CD4-positive, alpha-beta T cell (primary cell): ENCODE results near the gene RASAL2. TPM values are rescaled to one million over a fixed set of nuclear protein-coding genes. Genes with fewer than 3 reads are reported as not detected.

Source experiments
- ATAC-seq: fragments of 200-7000 bp; cut with Tn5 transposase; one replicate; pipeline ENCODE4 v1.10.0; 2022; ENCODE audit warnings: mild to moderate bottlenecking; ENCODE audit not compliant: poor library complexity
- CTCF ChIA-PET: fragments of 350-600 bp; sonication (Branson Sonifier 250); formaldehyde crosslinking; loops from one replicate; lab custom pipeline; 2021; ENCODE audit warnings: antibody characterized with exemption, inconsistent platforms; lab: Charles Lee
- POLR2A ChIA-PET: fragments of 350-600 bp; sonication (Branson Sonifier 250); formaldehyde crosslinking; loops from one replicate; lab custom pipeline; 2021; ENCODE audit warnings: antibody characterized with exemption, inconsistent platforms; lab: Charles Lee
- DNase-seq, 14 experiments: peaks; one replicate each; pipeline ENCODE4 v3.0.0-alpha.2; 2013 to 2020; ENCODE audit warnings: mixed read lengths in 2 of 14
- H3K27ac ChIP-seq, 2 donors: one replicate each; pipeline versions ENCODE4 v1.5.1 to v1.7.0; 2013; ENCODE audit warnings: low read length in 2 of 2, low read depth in 1 of 2, mild to moderate bottlenecking in 1 of 2
- H3K27me3 ChIP-seq, 2 experiments: 1 replicate in 1 of 2; 2 replicates in 1 of 2; pipeline versions ENCODE4 v1.6.1 to v1.7.0; 2013; ENCODE audit warnings: low read length in 2 of 2, control low read depth in 1 of 2, mild to moderate bottlenecking in 1 of 2, moderate library complexity in 1 of 2; ENCODE audit not compliant: insufficient read depth in 2 of 2, control insufficient read depth in 1 of 2
- H3K36me3 ChIP-seq: one replicate; pipeline ENCODE4 v1.6.1; 2013; ENCODE audit warnings: low read length, control low read depth; ENCODE audit not compliant: insufficient read depth
- H3K4me1 ChIP-seq: one replicate; pipeline ENCODE4 v1.6.1; 2013; ENCODE audit warnings: low read length, control low read depth; ENCODE audit not compliant: insufficient read depth
- H3K4me3 ChIP-seq: one replicate; pipeline ENCODE4 v1.5.1; 2013; ENCODE audit warnings: mild to moderate bottlenecking, low read length, moderate library complexity
- H3K9me3 ChIP-seq, 2 experiments: 1 replicate in 1 of 2; 2 replicates in 1 of 2; pipeline versions ENCODE4 v1.6.1 to v1.7.0; 2013; ENCODE audit warnings: low read length in 2 of 2, mild to moderate bottlenecking in 2 of 2, control low read depth in 1 of 2, moderate library complexity in 1 of 2; ENCODE audit not compliant: control insufficient read depth in 1 of 2, insufficient read depth in 1 of 2
- H3K27ac Mint-ChIP-seq: one replicate; pipeline ENCODE4 v1.8.0; 2020; ENCODE audit warnings: mixed read lengths
- H3K27me3 Mint-ChIP-seq: one replicate; pipeline ENCODE4 v1.8.0; 2021; ENCODE audit warnings: mixed read lengths
- H3K36me3 Mint-ChIP-seq: one replicate; pipeline ENCODE4 v1.8.0; 2021; ENCODE audit warnings: low read depth, mixed read lengths
- H3K4me1 Mint-ChIP-seq: one replicate; pipeline ENCODE4 v1.8.0; 2021; ENCODE audit warnings: low read depth, mixed read lengths
- H3K4me3 Mint-ChIP-seq: one replicate; pipeline ENCODE4 v1.8.0; 2020; ENCODE audit warnings: mild to moderate bottlenecking, mixed read lengths
- H3K9me3 Mint-ChIP-seq: one replicate; pipeline ENCODE4 v1.8.0; 2020; ENCODE audit warnings: mixed read lengths
- CTCF ChIP-seq: fragments of 200-600 bp; IDR thresholded peaks from one replicate; pipeline ENCODE4 v1.8.0; 2022; ENCODE audit warnings: antibody characterized with exemption, mild to moderate bottlenecking
- intact Hi-C, 2 experiments: fragments of 100-400 bp; cut with DNase I in 1 of 2; cut with micrococcal nuclease in 1 of 2; formaldehyde crosslinking; loops; one replicate each; pipeline versions ENCODE4 v1.15.1 to v1.9.0; 2023 to 2025; cut with DNase I, micrococcal nuclease
- total RNA-seq, 174 experiments: library from RNA in 2 of 174; stranded (reverse) in 2 of 174; gene quantifications; one replicate each; pipeline ENCODE4 v1.2.3 and lab custom pipeline; 2021 to 2026

Gene RASAL2
- total RNA-seq, 2 experiments from 2014 or later: 0.03 TPM; not detected in 1

GRCh38 chr1:178477373-178477772, 383.5 kb downstream of the RASAL2 start:
- DNase-seq (no peak), ATAC-seq (no peak)
- Mint-ChIP-seq H3K9me3 (no peaks in the 10 kb centered on the region), H3K36me3 (no peaks in the 10 kb centered on the region), H3K4me3 (no peak overlapping the region), H3K4me1 (no peaks in the 10 kb centered on the region), H3K27me3 (peaks cover 50% of the 10 kb centered on the region), H3K27ac (no peak overlapping the region)
- no peaks in the 10 kb centered on the region for H3K9me3 ChIP-seq
- no peaks in the 10 kb centered on the region for H3K4me1 ChIP-seq
- H3K4me3 ChIP-seq: no peak overlapping the region
- ChIA-PET POLR2A (no interaction called here), CTCF (no interaction called here)
- no peaks in the 10 kb centered on the region for H3K36me3 ChIP-seq
- intact Hi-C loops: no loop called here
- no peak for TF ChIP-seq CTCF
- peaks cover 3% of the 10 kb centered on the region in 2 experiments for H3K27me3 ChIP-seq
- H3K27ac ChIP-seq: no peak overlapping the region

GRCh38 chr1:178477841-178478240, 383.9 kb downstream of the RASAL2 start:
- Histone ChIP-seq H3K4me1 (no peaks in the 10 kb centered on the region), H3K36me3 (no peaks in the 10 kb centered on the region), H3K9me3 (no peaks in the 10 kb centered on the region), H3K4me3 (no peak overlapping the region), H3K27ac (no peak overlapping the region), H3K27me3 (peaks cover 3% of the 10 kb centered on the region in 2 experiments)
- Mint-ChIP-seq H3K4me3 (no peak overlapping the region), H3K9me3 (no peaks in the 10 kb centered on the region), H3K27ac (no peak overlapping the region), H3K4me1 (no peaks in the 10 kb centered on the region), H3K27me3 (peaks cover 45% of the 10 kb centered on the region), H3K36me3 (no peaks in the 10 kb centered on the region)
- no peak for TF ChIP-seq CTCF
- POLR2A ChIA-PET: no interaction called here
- CTCF ChIA-PET: no interaction called here
- ATAC-seq (no peak), DNase-seq (no peak)
- intact Hi-C loops: no loop called here

- H3K36me3 ChIP-seq: no peaks in the 10 kb centered on the region
- ChIA-PET CTCF (no interaction called here), POLR2A (no interaction called here)
- no peak overlapping the region for H3K4me3 ChIP-seq
- ATAC-seq (no peak), DNase-seq (no peak)
- Mint-ChIP-seq H3K27me3 (peaks cover 26% of the 10 kb centered on the region), H3K4me3 (no peak overlapping the region), H3K9me3 (no peaks in the 10 kb centered on the region), H3K27ac (no peak overlapping the region), H3K4me1 (no peaks in the 10 kb centered on the region), H3K36me3 (no peaks in the 10 kb centered on the region)
- TF ChIP-seq CTCF: no peak
- peaks cover 0 to 5% of the 10 kb centered on the region in 2 experiments for H3K9me3 ChIP-seq
- H3K4me1 ChIP-seq: no peaks in the 10 kb centered on the region
- intact Hi-C loops: no loop called here
- H3K27me3 ChIP-seq: peaks cover 0 to 2% of the 10 kb centered on the region in 2 experiments
- H3K27ac ChIP-seq: no peak overlapping the region
Measured at GRCh38 chr1:178483251-178483957, 389.5 kb downstream of the RASAL2 start.
